ENCODE measurements around the gene WDR45. TPM values are rescaled to one million over a fixed set of nuclear protein-coding genes. Genes with fewer than 3 reads are reported as not detected.

WDR45 gene
- total RNA-seq, 1 donor from 2014 or later = 23.9 TPM

DNA sequence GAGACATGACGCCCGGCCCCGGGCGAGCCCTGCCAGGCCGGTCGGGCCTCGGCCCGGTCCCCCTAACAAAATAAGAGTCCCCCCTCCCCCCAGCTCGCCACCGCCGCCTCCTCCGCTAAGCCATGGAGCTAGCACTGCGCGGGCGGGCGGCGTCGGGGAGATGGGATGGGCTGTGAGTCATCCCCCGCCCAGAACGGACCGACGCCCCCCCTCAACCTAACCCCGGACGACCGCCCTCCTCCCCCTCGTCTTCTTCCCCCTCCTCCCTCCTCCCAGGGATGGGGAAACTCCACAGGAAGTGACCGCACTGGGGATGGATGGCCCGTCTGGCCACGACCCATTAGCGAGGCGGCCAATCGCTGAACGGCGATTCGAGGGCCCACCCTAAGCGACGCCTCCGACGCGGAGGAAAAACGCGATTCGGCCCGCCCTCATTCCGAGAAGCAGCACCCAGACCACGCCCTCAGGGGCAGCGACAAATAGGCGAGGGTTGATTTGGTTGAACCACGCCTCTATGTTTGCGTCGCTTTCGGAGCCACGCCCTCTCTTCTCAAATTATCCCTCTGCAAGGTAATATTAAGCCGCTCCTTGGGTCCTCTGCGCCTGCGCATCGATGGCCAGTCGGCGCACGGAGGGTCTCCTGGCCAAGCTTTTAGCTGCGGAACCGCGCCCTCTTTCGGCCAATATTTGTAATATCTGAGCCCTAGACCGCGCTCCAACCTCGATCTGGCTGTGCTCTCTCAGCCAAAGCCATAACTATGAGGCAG lies 36.3 kb downstream of the WDR45 start, which contains the start of gene TFE3:
Gene TFE3, minus strand, starts transcription at position 138 of the 767 bp plus-strand sequence. Its CDS starts 131 bp downstream, at position 7.
- peak; percentile 93 for DNase-seq

DNA sequence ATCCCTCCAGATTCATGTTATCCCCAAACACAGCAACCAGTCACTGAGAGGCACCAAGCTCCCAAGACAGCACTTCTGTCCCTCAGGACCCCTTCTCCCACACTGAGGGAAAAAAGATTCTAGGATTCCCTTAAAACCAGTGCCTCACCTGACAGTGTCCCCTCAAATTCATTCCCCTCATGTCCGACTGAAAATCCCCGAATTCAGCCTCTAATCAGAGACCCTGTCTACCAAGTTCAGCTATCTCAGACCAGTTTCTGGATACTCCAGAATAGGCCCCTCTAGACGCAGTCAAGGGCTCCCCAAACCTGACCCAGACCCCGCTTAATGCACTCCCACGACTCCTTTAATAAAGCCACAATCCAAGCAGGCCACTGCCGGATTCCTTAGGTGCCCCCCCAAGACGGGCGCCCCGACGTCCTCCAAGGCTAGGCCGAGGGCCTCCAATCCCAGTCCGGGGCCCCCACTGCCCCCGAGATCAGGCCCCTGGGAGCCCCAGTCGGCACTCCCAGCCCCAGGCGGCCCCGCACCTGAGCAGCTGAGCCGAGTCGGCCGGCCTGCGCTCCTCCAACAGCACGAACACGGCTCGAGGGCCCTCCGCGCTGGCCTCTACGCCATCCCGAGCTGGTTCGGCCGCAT lies 37.0 kb downstream of the WDR45 start:
- DNase-seq = peak; percentile 27

DNA sequence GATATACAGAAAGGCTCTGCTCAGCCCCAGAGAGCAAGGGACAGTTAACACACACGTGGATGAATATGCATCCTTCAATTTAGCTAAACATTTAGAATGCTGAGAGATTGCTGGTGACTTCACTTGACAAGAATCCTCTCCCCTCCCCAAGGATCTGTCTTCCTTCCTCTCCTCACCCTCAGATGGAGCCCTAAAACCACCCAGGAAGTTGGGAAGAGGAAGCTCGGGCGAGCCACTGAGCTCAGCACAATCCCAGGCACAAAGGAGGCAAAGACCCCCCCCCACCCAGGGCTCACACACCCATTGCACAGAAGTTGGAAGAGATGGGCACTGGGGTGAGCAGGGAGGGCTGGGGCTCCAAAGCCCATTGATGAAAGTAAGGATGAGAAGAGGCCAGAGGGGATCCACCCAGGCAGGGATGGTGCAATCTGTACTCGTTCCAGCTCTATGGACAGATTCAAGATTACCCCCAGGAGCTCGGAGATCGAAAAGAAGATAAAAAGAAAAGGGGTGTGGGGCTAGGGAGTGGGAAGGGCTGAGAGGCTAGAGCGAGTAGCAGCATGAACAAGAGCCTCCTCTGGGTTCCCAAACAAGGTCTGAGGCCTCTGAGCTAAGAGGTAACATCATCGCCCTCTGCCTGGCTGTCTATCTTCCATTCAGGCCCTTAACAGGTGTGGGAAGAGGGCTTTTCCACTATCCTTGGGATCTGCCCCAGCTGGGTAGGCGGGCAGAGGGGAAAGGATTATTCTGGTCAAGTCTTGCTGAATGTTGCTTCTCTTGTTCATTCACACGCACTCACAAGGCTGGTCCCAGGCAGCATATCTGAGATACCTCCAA lies 37.7 kb downstream of the WDR45 start:
- no peak for DNase-seq

DNA sequence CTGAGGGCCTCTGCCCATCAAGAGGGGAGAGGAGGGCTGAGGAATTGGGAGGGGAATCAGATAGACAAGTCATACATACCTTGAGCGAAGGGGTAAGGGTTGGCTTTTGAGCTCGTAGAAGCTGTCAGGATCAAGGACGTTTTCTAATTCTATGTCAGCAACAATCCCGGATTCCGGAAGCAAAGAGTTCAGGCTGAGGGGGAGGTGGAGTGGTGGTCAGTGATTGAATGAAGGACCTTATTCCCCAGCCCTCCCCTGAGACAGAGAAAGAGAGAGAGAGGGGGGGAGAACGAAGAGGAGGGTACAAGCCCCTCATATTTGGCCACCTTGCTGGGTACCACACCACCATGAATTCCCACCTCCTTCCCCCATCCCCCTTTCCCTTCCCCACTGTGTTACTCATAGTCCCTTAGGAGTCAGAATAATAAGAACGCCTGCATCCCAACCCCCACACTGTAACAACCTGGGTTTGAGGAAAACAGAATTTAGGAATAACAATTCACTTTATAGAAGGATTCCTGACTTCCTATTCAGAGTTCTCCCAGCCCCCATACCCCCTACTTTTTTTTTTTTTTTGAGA lies 39.2 kb downstream of the WDR45 start:
- DNase-seq = no peak

DNA sequence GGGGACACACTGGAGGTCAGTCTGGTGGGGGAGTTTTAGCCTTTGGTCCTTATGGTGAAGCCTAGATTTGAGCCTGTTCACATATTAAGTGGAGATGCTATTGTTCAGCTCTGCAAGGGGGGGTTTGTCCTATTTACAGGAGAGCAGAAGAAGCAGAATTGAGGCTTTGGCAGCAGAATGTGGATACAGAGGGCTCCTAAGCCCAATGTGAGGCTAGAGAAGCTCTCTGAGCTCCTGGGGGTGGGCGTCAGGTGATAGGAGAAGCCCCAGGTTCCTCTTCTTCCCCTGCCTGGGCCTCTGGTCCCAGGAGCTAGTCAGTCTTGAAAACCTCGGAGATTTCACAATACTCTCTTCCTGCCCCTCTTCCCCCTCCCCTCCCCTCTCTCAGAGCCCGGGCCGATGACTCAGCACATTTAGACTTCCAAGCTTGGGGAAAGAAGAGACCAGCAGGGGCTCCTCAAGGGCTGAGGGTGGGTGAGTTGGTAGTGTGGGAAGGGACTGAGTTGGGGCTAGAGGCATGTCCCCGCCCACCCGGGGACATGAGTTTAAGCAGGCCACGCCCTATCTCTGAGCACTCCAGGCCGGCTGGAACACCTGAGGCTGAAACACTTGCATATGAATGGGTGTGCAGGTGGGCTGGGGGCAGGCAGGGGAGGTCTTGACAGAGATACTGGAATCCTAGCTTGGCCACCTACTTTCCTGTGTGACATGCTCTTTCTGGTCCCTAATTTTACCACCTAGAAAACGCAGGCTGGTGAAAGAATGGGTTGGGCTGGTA lies 39.9 kb downstream of the WDR45 start:
- peak; percentile 25 for DNase-seq

DNA sequence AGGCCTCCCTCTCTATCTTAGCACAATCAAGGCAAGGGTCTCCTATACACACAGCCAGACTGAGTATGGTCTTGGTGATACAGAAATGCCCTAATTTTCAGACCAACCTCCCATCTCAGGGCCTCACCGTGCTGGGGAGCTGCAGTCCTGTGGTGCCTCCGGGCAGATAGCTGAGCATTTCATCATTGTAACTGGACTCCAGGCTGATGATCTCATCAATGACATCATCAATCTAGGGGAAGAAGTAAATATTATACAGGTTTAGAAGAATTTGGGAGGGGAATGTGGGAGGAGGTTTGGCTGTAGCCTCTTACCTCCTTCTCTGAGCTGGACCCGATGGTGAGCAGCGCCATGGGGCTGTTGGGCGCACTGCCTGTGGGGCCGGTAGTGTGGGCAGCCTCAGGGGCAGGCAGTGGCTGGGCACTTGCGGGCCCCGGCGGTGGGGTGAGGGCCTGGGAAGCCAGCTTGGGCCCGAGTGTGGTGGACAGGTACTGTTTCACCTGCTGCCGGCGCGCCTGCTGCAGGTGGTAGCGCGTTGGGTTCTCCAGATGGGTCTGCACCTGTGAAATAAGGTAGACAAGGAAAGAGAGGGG lies 41.7 kb downstream of the WDR45 start:
- no peak for DNase-seq

DNA sequence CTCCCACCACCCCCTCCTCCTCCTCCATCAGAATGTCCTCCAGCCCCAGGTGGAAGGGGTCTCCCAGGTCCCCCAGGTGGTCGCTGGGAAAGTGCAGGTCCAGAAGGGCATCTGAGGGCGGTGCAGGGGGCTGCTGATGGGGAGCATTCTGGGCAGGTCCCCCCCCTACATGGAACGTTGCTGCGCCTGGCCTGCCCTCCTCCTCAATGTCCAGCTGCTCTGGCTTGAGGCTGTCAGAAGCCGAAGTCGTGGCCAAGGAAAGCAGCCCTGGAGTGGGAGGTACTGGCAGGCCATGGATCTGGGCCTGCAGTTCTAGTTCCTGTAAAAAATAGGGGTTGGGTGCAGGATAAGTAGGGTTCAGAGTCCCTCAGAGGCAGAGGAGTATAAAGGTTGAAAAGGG lies 49.4 kb downstream of the WDR45 start:
- DNase-seq = no peak

DNA sequence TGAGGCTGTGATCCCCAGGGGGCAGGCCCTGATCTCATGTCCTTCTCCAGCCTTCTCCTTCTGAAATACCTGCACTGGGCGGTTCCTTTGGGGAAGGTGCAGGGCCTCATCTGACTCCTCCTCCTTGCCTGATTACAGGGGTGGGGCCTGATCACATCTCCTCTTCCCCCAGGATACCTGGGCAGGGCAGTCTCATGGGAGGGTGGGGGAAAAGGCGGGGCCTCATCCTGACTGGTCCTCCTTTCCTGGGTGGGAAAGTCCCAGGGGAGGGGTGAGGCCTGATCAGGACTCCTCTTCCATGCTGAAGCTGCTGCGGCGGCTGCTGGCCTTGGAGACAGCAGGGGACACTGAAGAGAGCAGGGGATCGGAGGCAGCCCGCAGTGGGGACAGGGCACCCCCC lies 49.8 kb downstream of the WDR45 start:
- no peak for DNase-seq

Small RNA genes lying within 50 kb of the gene (small RNA-seq; reads per million reads assigned to genes)
- not detected for gene RNU4-52P

Other genes with a start within 250 kb of the WDR45 start
- 48.7 TPM for gene PCSK1N, start 244.3 kb downstream of the WDR45 start, total RNA-seq
- gene TIMM17B, start 182.1 kb downstream of the WDR45 start, total RNA-seq = 27.9 TPM
- 26.8 TPM for gene PQBP1, start 182.0 kb downstream of the WDR45 start, total RNA-seq
- 8.7 TPM for gene SLC35A2, start 168.2 kb downstream of the WDR45 start, total RNA-seq
- gene PIM2, start 160.9 kb downstream of the WDR45 start, total RNA-seq = 10.6 TPM
- 18.1 TPM for gene OTUD5, start 122.3 kb downstream of the WDR45 start, total RNA-seq
- 1.1 TPM for gene KCND1, start 108.0 kb downstream of the WDR45 start, total RNA-seq
- 29.9 TPM for gene GRIPAP1, start 77.6 kb downstream of the WDR45 start, total RNA-seq
- 8.1 TPM for gene TFE3, start 36.5 kb downstream of the WDR45 start, total RNA-seq
- gene CCDC120, start 20.9 kb downstream of the WDR45 start, total RNA-seq = 2.0 TPM
- gene PRAF2, start 5.9 kb downstream of the WDR45 start, total RNA-seq = 3.0 TPM
- gene GPKOW, start 43.8 kb upstream of the WDR45 start, total RNA-seq = 18.2 TPM
- gene MAGIX, start 82.9 kb upstream of the WDR45 start, total RNA-seq = 3.4 TPM
- 0.62 TPM for gene PLP2, start 92.0 kb upstream of the WDR45 start, total RNA-seq
- gene PRICKLE3, start 106.5 kb upstream of the WDR45 start, total RNA-seq = 0.47 TPM
- 158 TPM for gene SYP, start 120.3 kb upstream of the WDR45 start, total RNA-seq
- gene CACNA1F, start 153.5 kb upstream of the WDR45 start, total RNA-seq = not detected
- 5.6 TPM for gene CCDC22, start 155.6 kb upstream of the WDR45 start, total RNA-seq
- 0.16 TPM for gene FOXP3, start 184.8 kb upstream of the WDR45 start, total RNA-seq
- 12.6 TPM for gene PPP1R3F, start 189.9 kb upstream of the WDR45 start, total RNA-seq
- gene GAGE10, start 223.8 kb upstream of the WDR45 start, total RNA-seq = not detected
- gene GAGE12J, start 242.2 kb upstream of the WDR45 start, total RNA-seq = not detected

All from occipital lobe (tissue), 3 donors.